ENCODE data around the gene HBZ.
"Not testable (repeated sequence)": the region's sequence is repeated elsewhere in the genome, so short reads cannot be mapped to it uniquely, and the experiment has no call there.

GRCh38 chr16:173211-173854 lies 20.9 kb downstream of the HBZ start:
- not testable (repeated sequence) for TF ChIP-seq CTCF (IDR thresholded peaks at IDR 0.05; ENCODE audit: borderline replicate concordance, extremely low read depth, low read length, poor library complexity, severe bottlenecking); EZH2 (IDR thresholded peaks at IDR 0.05; ENCODE audit: borderline replicate concordance, low read depth, low read length, severe bottlenecking)
